GOT3 (cell line): Measurements from ENCODE around the gene SUSD3.

ENCODE experiments used
- DNase-seq: peaks from one replicate; lab custom pipeline; 2025; ENCODE audit warnings: mixed read lengths; lab: John Stamatoyannopoulos, UW

The SUSD3 gene

DNA sequence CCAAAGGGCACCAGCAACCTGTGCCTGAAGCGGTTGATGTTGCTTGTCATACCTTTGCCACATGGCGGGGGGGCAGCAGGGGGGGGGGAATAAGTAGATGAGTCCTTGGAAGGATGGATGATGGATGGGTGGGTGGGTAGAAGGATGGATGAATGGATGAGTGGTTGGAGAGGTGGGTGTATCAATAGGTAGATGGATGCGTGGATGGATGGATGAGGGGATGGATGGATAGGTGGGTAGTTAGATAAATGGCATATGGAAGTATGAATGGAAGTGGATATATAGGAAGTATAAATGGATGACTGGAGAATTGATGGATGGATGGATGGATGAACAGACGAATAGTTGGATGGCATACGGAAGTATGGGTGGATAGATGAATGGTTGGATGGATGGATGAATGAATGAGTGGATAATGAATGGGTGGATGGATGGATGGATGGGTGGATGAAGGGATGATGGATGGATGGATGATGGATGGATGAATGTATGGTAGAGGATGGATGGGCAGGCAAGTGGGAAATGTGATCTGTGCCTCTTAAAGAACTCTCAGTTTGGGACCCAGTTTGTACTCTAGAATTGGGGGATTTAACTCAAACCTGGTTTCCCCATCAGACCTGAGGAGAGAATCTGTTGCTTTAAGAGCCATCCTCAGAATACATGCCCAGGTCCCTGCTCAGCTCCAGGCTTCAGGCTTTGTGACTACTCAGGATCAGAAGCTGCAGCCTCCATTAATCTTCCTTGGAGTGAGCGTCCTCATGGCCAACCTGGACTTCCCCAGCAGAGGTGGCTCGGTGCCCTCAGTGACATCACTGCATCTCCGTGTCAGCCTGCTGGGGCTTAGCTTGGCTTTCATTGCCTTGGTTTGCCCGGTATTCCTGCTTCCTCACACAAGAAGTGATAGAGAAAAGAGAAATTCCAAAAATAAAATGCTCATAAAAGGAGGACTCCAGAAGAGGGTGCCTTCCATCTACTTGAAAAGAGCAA is 27.6 kb upstream of the SUSD3 start:
- DNase-seq = no peak

GRCh38 chr9:93031629-93032430 is 26.7 kb upstream of the SUSD3 start:
- no peak for DNase-seq

GRCh38 chr9:93032545-93032944 is 26.0 kb upstream of the SUSD3 start:
- DNase-seq = no peak

DNA sequence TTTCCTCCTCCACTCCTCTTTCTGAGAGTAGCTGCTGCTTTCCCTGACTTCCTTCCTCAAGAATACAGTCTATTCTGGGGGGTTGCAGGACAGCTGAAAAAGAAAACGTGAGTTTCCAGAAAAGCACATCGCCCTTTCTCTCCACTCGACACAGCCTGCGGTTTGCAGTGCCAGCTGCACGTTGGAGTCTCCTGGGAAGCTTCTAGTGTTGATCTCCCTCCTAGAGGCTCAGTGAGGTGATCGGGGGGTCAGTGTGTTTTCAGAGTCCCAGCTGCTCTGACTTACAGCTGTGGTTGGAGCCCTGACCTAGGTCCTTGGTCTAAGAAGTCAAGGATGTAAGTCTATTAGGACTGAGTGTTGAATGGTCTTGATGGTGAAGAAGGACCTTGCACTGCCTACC is 25.0 kb upstream of the SUSD3 start:
- DNase-seq = no peak

DNA sequence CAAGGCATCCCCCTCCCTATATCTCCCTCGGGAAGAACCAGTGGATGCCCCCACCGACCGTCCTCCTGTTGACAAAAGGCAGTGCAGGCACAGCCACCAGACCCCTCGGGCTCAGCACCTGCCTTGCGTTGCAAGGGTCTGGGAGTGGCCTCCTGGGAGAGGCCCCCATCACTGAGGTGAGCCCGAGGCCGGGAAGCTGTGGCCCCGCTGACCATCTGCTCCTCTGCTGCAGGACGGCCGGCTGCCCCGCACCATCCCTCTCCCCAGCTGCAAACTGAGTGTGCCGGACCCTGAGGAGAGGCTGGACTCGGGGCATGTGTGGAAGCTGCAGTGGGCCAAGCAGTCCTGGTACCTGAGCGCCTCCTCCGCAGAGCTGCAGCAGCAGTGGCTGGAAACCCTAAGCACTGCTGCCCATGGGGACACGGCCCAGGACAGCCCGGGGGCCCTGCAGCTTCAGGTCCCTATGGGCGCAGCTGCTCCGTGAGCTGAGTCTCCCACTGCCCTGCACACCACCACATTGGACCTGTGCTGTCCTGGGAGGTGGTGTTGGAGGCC is 23.3 kb upstream of the SUSD3 start:
- no peak for DNase-seq

DNA sequence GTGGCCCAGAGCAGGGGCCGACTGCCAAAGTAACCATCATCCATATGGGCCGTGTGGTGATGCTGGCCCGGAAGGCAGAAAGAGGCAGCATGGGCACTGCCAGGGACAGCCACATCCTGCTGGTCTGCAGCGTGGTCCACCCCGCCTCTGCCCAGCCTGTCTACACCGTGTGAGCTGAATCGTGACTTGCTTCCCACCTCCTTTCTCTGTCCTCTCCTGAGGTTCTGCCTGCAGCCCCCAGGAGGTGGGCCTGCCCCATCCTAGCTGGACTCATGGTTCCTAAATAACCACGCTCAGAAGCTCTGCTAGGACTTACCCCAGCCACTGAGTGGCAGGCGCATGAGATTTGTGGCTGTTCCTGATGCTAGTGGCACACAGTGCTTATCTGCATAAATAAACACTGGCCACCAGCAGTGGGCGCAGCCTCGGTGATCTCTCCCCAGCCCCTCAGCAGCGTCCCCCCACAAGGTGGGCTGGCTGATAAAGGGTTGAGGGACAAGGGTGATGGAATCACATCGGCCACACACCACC is 22.6 kb upstream of the SUSD3 start:
- DNase-seq = no peak

DNA sequence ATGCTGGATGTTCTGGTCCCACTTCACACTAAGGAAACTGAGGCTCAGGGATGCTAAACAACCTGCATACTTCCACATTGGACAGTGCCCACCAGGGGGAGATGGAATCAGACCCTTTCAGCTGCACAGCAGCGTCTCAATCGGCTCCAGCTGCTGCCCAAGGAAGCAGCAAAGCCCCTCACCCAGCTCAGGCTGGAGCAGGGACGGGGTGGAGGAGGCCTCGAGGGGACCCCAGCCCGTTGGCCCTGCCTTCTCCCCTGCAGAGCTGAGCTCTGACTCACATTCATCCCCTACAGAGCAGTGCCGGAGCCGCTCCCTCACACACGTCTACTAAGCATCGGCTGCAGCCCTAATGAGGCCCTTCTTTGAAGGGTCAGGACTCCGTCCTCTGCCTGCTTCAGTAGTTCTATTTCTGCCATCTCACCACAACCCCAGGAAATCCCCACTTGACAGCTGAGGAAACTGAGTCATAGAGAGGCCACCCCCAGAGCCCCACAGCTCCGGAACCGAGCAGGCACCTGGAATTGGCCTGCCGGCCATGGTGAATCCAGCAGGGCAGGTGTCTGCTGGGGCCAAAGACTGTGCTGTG is 21.5 kb upstream of the SUSD3 start:
- no peak for DNase-seq

GRCh38 chr9:93037476-93037971 is 21.0 kb upstream of the SUSD3 start:
- DNase-seq = no peak

DNA sequence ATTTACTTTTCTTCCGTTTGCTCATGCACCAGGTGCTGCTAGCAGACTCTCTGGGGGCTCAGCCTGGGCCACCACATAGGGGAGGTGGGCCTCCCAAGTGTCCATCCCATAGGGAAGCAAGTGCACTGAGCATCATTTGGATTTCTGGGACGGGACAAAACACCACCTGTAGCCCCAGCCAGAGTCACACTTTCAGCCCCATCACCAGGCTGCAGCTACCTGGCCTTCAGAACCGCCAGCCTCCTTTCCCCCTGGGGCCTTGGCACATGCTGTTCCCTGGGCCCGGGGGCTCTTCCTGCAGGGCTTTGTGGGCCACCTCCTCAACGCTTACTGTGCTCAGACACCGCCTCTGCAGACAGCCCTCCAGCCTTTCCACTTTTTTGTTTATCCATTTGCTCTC is 19.6 kb upstream of the SUSD3 start:
- no peak for DNase-seq

GRCh38 chr9:93039456-93039855 is 19.0 kb upstream of the SUSD3 start:
- DNase-seq = no peak

- no peak for DNase-seq
These were observed 18.5 kb upstream of the SUSD3 start for GRCh38 chr9:93039976-93040375.

DNA sequence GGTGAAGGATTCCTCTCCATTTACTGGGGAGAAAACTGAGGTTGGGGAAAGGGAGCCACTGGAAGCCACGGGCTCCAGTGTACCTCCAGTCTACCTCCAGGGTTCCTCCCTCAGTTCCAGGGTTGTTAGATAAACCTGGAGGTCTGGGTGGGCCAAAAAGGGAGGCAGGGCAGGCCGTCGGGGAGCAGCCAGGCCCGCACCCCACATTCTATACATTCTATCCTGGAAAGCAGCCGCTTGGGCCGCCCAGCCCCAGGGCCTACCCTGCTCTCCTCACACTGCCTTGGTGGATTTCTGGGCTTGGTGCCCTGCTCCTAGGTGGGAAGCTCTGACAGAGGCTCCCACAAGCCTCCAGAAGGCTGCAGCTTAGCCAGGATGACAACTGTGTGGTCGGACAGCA is 18.1 kb upstream of the SUSD3 start:
- no peak for DNase-seq

DNA sequence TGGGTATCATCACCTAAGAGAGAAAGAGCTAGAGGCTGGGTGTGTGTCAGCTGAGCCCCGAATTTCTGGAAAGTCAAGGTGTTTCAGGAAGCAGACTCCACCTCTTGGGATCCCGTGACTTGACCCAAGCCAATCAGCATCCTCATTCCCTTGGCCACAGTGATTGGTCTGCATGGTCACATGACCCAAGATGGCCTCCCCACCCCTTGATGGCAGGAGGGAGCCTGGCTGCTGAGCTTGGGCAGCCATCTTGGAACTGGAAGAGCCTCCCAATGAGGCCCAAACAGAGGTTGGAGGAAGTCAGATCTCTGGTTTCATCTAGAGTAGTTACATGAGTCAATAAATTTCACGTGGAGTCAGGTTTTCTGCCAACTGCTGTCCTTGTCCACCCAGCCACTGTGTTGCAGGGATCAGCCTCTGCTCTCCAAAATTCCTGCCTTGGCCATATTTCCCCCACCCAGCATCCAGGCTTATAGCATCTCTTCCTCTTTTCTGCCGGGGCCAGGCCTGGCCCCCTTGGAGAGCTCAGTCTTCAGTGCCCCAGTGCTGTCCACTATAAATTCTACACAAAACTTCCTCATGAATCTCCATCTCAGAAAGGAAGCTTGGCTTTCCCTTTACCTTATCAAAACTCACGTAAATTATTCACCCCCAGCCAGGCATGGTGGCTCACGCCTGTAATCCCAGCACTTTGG is 17.2 kb upstream of the SUSD3 start:
- no peak for DNase-seq

- no peak for DNase-seq
These were observed 15.4 kb upstream of the SUSD3 start for GRCh38 chr9:93043122-93043521.

DNA sequence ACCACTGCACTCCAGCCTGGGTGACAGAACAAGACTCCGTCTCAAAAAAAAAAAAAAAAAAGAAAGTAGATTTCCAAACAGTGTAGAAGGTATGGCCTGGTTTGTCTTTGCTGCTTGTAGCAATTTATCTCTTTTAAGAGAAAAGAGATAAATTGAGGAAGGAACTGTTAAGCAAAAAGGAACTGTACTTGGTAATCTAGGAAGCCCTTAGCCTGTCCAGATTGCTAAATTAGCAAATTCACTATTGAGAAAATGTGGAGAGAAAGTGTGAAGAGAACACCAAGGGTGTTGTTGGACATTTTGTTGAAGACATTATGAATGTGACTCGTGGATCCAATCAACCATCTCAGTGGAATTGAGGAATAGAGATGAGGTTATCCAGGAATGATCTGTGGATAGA is 13.0 kb upstream of the SUSD3 start:
- DNase-seq = no peak

- no peak for DNase-seq
These were observed 9.7 kb upstream of the SUSD3 start for GRCh38 chr9:93048566-93049448.

DNA sequence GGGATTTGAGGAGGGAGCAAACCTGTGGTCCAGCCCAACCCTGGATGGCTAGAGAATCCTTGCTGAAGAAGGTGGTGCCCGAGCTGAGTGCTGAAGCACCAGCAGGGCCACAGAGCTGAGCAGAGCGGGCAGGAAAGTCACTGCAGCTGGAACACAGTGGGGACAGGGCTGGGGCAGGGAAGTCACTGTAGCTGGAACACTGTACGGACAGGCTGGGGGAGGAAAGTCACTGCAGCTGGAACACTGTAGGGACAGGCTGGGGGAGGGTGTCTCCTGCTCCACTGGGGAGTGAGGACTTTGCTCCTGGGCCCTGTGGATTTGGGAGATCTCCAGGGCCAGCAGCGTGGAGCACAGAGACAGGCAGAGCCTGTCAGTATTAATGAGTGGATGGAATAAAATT is 9.0 kb upstream of the SUSD3 start:
- DNase-seq = no peak

DNA sequence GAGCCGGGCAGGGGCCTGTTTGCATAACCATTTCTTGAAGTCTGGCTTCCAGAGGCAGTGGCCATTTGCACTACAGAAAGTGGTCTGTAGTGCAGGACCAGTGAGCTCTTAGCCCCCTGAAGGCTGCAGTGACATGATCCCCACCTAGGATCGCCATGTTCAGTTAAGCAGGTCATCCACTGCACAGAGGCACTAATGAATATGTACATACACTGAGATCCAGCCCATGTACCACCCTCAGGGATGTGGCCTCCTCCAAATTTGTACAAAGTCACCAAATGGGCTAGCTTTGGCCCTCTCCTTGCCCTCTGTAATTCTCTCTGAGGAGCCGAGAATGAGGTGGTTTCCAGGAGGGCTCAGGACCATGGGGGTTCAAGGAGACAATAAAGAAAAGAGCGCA is 8.3 kb upstream of the SUSD3 start:
- DNase-seq = no peak

DNA sequence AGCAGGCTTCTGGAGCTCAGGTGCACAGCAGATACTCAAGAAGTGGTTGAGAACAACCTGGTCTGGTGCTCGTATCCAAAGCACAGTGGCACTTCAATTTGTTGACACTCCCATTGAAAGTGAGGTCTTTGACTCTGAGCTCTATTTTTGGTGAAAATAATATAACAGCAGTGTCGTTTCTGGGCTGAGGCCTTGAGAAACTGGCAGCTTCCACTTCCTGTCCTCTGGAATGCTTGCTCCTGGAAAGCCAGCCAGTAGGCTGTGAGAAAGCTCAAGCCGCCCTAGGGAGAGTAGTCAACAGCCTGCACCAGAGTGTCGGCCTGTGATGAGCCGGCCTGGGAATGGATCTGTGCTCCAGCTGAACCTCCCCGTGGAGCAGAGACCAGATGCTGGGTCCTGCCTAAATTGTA is 6.8 kb upstream of the SUSD3 start:
- DNase-seq = no peak
